CD14-positive monocyte (primary cell): Measurements from ENCODE around the gene XCR1. TPM values are rescaled to one million over a fixed set of nuclear protein-coding genes. Genes with fewer than 3 reads are reported as not detected.

Experiments
- DNase-seq, 3 donors: peaks; one replicate each; pipeline ENCODE4 v3.0.0-alpha.2; 2011 to 2022
- H2AFZ ChIP-seq: 2 replicates; pipeline ENCODE4 v1.6.0; 2012; ENCODE audit warnings: mild to moderate bottlenecking, low read depth, low read length, inconsistent platforms; ENCODE audit not compliant: insufficient read depth, poor library complexity, severe bottlenecking
- H3K27ac ChIP-seq, 2 donors: 1 replicate in 1 of 2; 2 replicates in 1 of 2; pipeline ENCODE4 v1.5.1; 2012 to 2013; ENCODE audit warnings: low read length in 2 of 2, control low read depth in 1 of 2, inconsistent platforms in 1 of 2, low read depth in 1 of 2, mild to moderate bottlenecking in 1 of 2
- H3K27me3 ChIP-seq, 2 donors: one replicate each; pipeline versions ENCODE4 v1.6.0 to v1.6.1; 2011 to 2013; ENCODE audit warnings: low read length in 2 of 2; ENCODE audit not compliant: control insufficient read depth in 2 of 2, insufficient read depth in 2 of 2
- H3K36me3 ChIP-seq, 2 donors: replicated peaks in 1 of 2; 1 replicate in 1 of 2; 2 replicates in 1 of 2; pipeline versions ENCODE4 v1.5.1 to v1.6.1; 2012 to 2013; ENCODE audit warnings: low read length in 2 of 2, control low read depth in 1 of 2, inconsistent platforms in 1 of 2, mild to moderate bottlenecking in 1 of 2; ENCODE audit not compliant: insufficient read depth in 2 of 2, control insufficient read depth in 1 of 2
- H3K4me1 ChIP-seq, 2 donors: 1 replicate in 1 of 2; 2 replicates in 1 of 2; pipeline versions ENCODE4 v1.5.1 to v1.6.1; 2012 to 2013; ENCODE audit warnings: low read length in 2 of 2, control low read depth in 1 of 2, inconsistent platforms in 1 of 2, mild to moderate bottlenecking in 1 of 2, moderate library complexity in 1 of 2; ENCODE audit not compliant: insufficient read depth in 2 of 2, control insufficient read depth in 1 of 2
- H3K4me2 ChIP-seq: replicated peaks from 2 replicates; pipeline ENCODE3; 2012; ENCODE audit warnings: low read length, moderate library complexity, mild to moderate bottlenecking; ENCODE audit not compliant: poor library complexity, severe bottlenecking; ENCODE audit errors: extremely low read depth
- H3K4me3 ChIP-seq, 3 experiments: fragments of 200-600 bp in 1 of 3; sonication (generic) in 1 of 3; replicated peaks in 1 of 3; 1 replicate in 2 of 3; 2 replicates in 1 of 3; pipeline ENCODE4 v1.5.1; 2011 to 2013; ENCODE audit warnings: low read length in 3 of 3, mild to moderate bottlenecking in 3 of 3, control low read depth in 2 of 3, low read depth in 2 of 3, inconsistent platforms in 1 of 3, moderate library complexity in 1 of 3
- H3K79me2 ChIP-seq: 2 replicates; pipeline ENCODE4 v1.6.0; 2012; ENCODE audit warnings: mild to moderate bottlenecking, control low read depth, inconsistent platforms, low read length, moderate library complexity; ENCODE audit not compliant: insufficient read depth
- H3K9ac ChIP-seq: 2 replicates; pipeline ENCODE4 v1.6.0; 2017; ENCODE audit warnings: low read length, mild to moderate bottlenecking; ENCODE audit not compliant: insufficient read depth, poor library complexity, severe bottlenecking
- H3K9me3 ChIP-seq, 2 donors: replicated peaks in 1 of 2; 1 replicate in 1 of 2; 2 replicates in 1 of 2; pipeline versions ENCODE4 v1.5.1 to v1.6.1; 2012 to 2013; ENCODE audit warnings: low read length in 2 of 2, control low read depth in 1 of 2; ENCODE audit not compliant: control insufficient read depth in 1 of 2, insufficient read depth in 1 of 2
- H4K20me1 ChIP-seq: 2 replicates; pipeline ENCODE4 v1.6.0; 2012; ENCODE audit warnings: mild to moderate bottlenecking, low read length, control low read depth, moderate library complexity; ENCODE audit not compliant: insufficient read depth
- H3K27ac Mint-ChIP-seq, 7 donors: one replicate each; pipeline ENCODE4 v1.8.0; 2020; ENCODE audit warnings: mild to moderate bottlenecking in 7 of 7, mixed read lengths in 7 of 7, moderate library complexity in 6 of 7, inconsistent platforms in 2 of 7
- H3K27me3 Mint-ChIP-seq, 3 donors: one replicate each; pipeline ENCODE4 v1.8.0; 2021 to 2022; ENCODE audit warnings: low read depth in 3 of 3, mild to moderate bottlenecking in 3 of 3, mixed read lengths in 3 of 3, moderate library complexity in 3 of 3, inconsistent platforms in 1 of 3
- H3K36me3 Mint-ChIP-seq, 2 donors: one replicate each; pipeline ENCODE4 v1.8.0; 2020; ENCODE audit warnings: mixed read lengths in 2 of 2, inconsistent platforms in 1 of 2, mild to moderate bottlenecking in 1 of 2
- H3K4me1 Mint-ChIP-seq: one replicate; pipeline ENCODE4 v1.8.0; 2020; ENCODE audit warnings: mild to moderate bottlenecking, mixed read lengths
- H3K4me3 Mint-ChIP-seq, 2 donors: one replicate each; pipeline ENCODE4 v1.8.0; 2020; ENCODE audit warnings: mild to moderate bottlenecking in 2 of 2, mixed read lengths in 2 of 2, moderate library complexity in 1 of 2
- H3K9me3 Mint-ChIP-seq, 7 donors: one replicate each; pipeline ENCODE4 v1.8.0; 2020 to 2022; ENCODE audit warnings: mixed read lengths in 7 of 7, mild to moderate bottlenecking in 6 of 7, moderate library complexity in 6 of 7, inconsistent platforms in 2 of 7
- WGBS: methylation state at CpG from one replicate; pipeline ENCODE4 v1.1.5; 2013; ENCODE audit warnings: missing lambda C conversion rate; ENCODE audit not compliant: insufficient coverage; 5-methylcytosine and 5-hydroxymethylcytosine counted together
- intact Hi-C, 2 donors: fragments of 100-400 bp; cut with micrococcal nuclease; formaldehyde crosslinking; loops; one replicate each; pipeline versions ENCODE4 v1.15.0 to v1.15.1; 2023
- polyA plus RNA-seq, 3 donors: library from polyadenylated mRNA; depleted of rRNA in 1 of 3; unstranded in 2 of 3; stranded (reverse) in 1 of 3; fragments of 300-500 nt in 2 of 3; fragments of >200 nt in 1 of 3; fragmentation: Illumina TruSeq in 2 of 3; gene quantifications; 1 replicate in 2 of 3; 2 replicates in 1 of 3; pipeline ENCODE4 v1.2.3, GENCODE V29; 2012 to 2021
- TF ChIP-seq, protein P1 (sequence below): fragments of 200-600 bp; IDR thresholded peaks from one replicate; pipeline ENCODE4 v1.8.0; 2022; ENCODE audit warnings: antibody characterized with exemption, mild to moderate bottlenecking

XCR1 gene
- polyA plus RNA-seq, 3 donors = 0.03 to 0.05 TPM; not detected in 1

DNA sequence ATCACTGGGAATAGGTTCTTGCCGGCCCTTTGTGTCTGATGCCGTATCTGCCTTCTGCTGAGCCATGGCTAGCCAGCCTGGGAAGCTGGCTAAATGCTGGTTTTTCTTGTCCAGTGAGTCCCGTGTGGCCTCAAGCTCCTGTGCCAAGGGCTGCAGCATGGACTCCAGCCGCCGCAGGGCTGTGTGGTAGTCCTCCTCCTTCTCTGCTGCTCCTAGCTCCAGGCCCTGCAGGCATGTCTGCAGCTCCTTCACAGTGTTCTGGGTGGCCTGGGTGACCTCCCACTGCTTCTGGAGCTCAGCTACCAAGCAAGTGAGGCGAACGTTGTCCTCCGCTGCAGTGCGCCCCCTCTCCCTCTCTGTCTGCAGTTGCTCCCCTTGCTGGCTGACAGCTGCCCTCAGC, 59.1 kb downstream of the XCR1 start:
- 94% methylated on average over 9 of the region's 9 CpGs for WGBS
- peaks cover 17 to 23% of the 10 kb centered on the region in 2 donors for H3K4me1 ChIP-seq

DNA sequence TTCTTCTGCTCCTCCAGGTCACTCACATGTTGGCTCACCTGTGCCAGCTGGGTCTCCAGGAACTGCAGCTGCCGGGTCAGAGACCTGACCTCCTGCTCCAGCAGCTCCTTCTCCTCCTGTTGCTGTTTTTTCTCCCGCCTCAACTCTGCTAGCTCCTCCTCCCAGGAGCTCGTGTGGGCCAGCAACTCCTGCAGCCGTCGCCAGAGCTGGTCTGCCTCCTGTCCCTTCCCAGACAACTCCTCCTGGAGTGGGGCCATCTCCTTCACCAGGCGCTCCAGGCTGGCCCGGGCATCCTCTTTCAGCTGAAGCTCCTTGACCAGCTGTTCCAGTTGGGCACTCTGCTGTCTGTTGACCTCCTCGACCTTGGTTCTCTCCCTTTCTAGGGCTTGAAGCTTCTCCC, 59.6 kb downstream of the XCR1 start:
- Histone ChIP-seq H3K79me2 (no peaks in the 10 kb centered on the region), H3K4me2 (no peak overlapping the region), H3K36me3 (peaks cover 74 to 79% of the 10 kb centered on the region in 2 donors), H3K9ac (no peak overlapping the region), H3K4me3 (no peak overlapping the region), H2AFZ (no peak overlapping the region), H3K4me1 (peaks cover 13 to 19% of the 10 kb centered on the region in 2 donors), H3K27me3 (no peaks in the 10 kb centered on the region), H3K9me3 (no peaks in the 10 kb centered on the region), H3K27ac (no peak overlapping the region), H4K20me1 (no peaks in the 10 kb centered on the region)
- H3K9me3 Mint-ChIP-seq = peaks cover 0 to 1% (median 0%) of the 10 kb centered on the region in 7 donors
- H3K4me3 Mint-ChIP-seq = no peak overlapping the region
- peaks cover 20% of the 10 kb centered on the region for H3K4me1 Mint-ChIP-seq
- peak overlapping the region in 1 of 7 donors; percentile 61 for H3K27ac Mint-ChIP-seq
- H3K36me3 Mint-ChIP-seq = peaks cover 85 to 89% of the 10 kb centered on the region in 2 donors
- TF ChIP-seq, protein P1, sequence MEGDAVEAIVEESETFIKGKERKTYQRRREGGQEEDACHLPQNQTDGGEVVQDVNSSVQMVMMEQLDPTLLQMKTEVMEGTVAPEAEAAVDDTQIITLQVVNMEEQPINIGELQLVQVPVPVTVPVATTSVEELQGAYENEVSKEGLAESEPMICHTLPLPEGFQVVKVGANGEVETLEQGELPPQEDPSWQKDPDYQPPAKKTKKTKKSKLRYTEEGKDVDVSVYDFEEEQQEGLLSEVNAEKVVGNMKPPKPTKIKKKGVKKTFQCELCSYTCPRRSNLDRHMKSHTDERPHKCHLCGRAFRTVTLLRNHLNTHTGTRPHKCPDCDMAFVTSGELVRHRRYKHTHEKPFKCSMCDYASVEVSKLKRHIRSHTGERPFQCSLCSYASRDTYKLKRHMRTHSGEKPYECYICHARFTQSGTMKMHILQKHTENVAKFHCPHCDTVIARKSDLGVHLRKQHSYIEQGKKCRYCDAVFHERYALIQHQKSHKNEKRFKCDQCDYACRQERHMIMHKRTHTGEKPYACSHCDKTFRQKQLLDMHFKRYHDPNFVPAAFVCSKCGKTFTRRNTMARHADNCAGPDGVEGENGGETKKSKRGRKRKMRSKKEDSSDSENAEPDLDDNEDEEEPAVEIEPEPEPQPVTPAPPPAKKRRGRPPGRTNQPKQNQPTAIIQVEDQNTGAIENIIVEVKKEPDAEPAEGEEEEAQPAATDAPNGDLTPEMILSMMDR = no peak
- no peak for DNase-seq
- 94% methylated on average over 8 of the region's 8 CpGs for WGBS
- intact Hi-C loops = no loop called here
- H3K27me3 Mint-ChIP-seq = peaks cover 0 to 3% (median 2%) of the 10 kb centered on the region in 3 donors

More for the DNA sequence above, 59.1 kb downstream of the XCR1 start:
- H4K20me1 ChIP-seq = no peaks in the 10 kb centered on the region
- H3K36me3 ChIP-seq = peaks cover 70 to 75% of the 10 kb centered on the region in 2 donors
- no peak overlapping the region for H3K9ac ChIP-seq
- no peak for DNase-seq
- no peaks in the 10 kb centered on the region for H3K79me2 ChIP-seq
- no peak overlapping the region for H3K4me2 ChIP-seq
- intact Hi-C loops = no loop called here
- no peaks in the 10 kb centered on the region for H3K9me3 ChIP-seq
- Mint-ChIP-seq H3K36me3 (peaks cover 81 to 87% of the 10 kb centered on the region in 2 donors), H3K27me3 (peaks cover 0 to 3% (median 2%) of the 10 kb centered on the region in 3 donors), H3K4me3 (no peak overlapping the region), H3K9me3 (peaks cover 0 to 1% (median 0%) of the 10 kb centered on the region in 7 donors), H3K4me1 (peaks cover 25% of the 10 kb centered on the region), H3K27ac (peak overlapping the region in 3 of 7 donors; percentile 48 to 61 (median 59))
- no peak overlapping the region for H3K4me3 ChIP-seq
- H3K27ac ChIP-seq = no peak overlapping the region
- TF ChIP-seq, protein P1 = no peak
- no peak overlapping the region for H2AFZ ChIP-seq
- H3K27me3 ChIP-seq = no peaks in the 10 kb centered on the region

Other genes with a start within 250 kb of the XCR1 start
- gene SLC6A20, start 230.9 kb downstream of the XCR1 start, polyA plus RNA-seq = not detected
- gene LZTFL1, start 185.4 kb downstream of the XCR1 start, polyA plus RNA-seq = 10 to 100 TPM in 1 of 3 donors, 1 to 10 TPM in 2; 7.3 to 10.5 (median 7.5) TPM
- gene CCR9, start 140.9 kb downstream of the XCR1 start, polyA plus RNA-seq = not detected
- under 1 TPM in 1 of 3 donors, not detected in 2; 0.10 TPM for gene CXCR6, start 84.0 kb downstream of the XCR1 start, polyA plus RNA-seq
- 1 to 10 TPM in 2 of 3 donors, under 1 TPM in 1; 0.59 to 5.0 (median 1.3) TPM for gene FYCO1, start 31.7 kb downstream of the XCR1 start, polyA plus RNA-seq
- 100 to 1,000 TPM in 2 of 3 donors, 10 to 100 TPM in 1; 56.7 to 304 (median 233) TPM for gene CCR1, start 180.8 kb upstream of the XCR1 start, polyA plus RNA-seq
- gene CCR3, start 215.0 kb upstream of the XCR1 start, polyA plus RNA-seq = under 1 TPM; 0.38 to 0.74 (median 0.44) TPM